Measurements from ENCODE around the gene SEMA6B.

SEMA6B gene

GRCh38 chr19:4510435-4511255 is 48.8 kb downstream of the SEMA6B start:
- H3K9me3 ChIP-seq (ENCODE audit: severe bottlenecking) = no peaks in the 10 kb centered on the region
- DNase-seq = no peak
- no peaks in the 10 kb centered on the region for H3K27me3 ChIP-seq (ENCODE audit: insufficient read depth, low read depth, severe bottlenecking)
- peaks cover 15% of the 10 kb centered on the region for H3K36me3 ChIP-seq
- no peak for TF ChIP-seq CTCF (IDR thresholded peaks at IDR 0.05; ENCODE audit: low read depth, low read length)
- H3K27ac ChIP-seq = no peak overlapping the region
- H3K4me3 ChIP-seq (ENCODE audit: low read depth, low read length) = no peak overlapping the region

GRCh38 chr19:4508698-4509097 is 50.8 kb downstream of the SEMA6B start:
- no peak for DNase-seq
- Histone ChIP-seq H3K27me3 (ENCODE audit: insufficient read depth, low read depth, severe bottlenecking) (no peaks in the 10 kb centered on the region), H3K27ac (no peak overlapping the region), H3K36me3 (peaks cover 21% of the 10 kb centered on the region), H3K4me3 (ENCODE audit: low read depth, low read length) (no peak overlapping the region), H3K9me3 (ENCODE audit: severe bottlenecking) (no peaks in the 10 kb centered on the region)
- no peak for TF ChIP-seq CTCF (IDR thresholded peaks at IDR 0.05; ENCODE audit: low read depth, low read length)

- no peak overlapping the region for H3K27ac ChIP-seq
- no peaks in the 10 kb centered on the region for H3K27me3 ChIP-seq (ENCODE audit: insufficient read depth, low read depth, severe bottlenecking)
- H3K36me3 ChIP-seq = peaks cover 27% of the 10 kb centered on the region
- TF ChIP-seq CTCF (IDR thresholded peaks at IDR 0.05; ENCODE audit: low read depth, low read length) = no peak
- H3K9me3 ChIP-seq (ENCODE audit: severe bottlenecking) = no peaks in the 10 kb centered on the region
- DNase-seq = no peak
- no peak overlapping the region for H3K4me3 ChIP-seq (ENCODE audit: low read depth, low read length)
These were observed 51.7 kb downstream of the SEMA6B start for GRCh38 chr19:4507804-4508203.

GRCh38 chr19:4507150-4507452 is 52.4 kb downstream of the SEMA6B start:
- no peak for TF ChIP-seq CTCF (IDR thresholded peaks at IDR 0.05; ENCODE audit: low read depth, low read length)
- H3K27ac ChIP-seq = no peak overlapping the region
- no peaks in the 10 kb centered on the region for H3K9me3 ChIP-seq (ENCODE audit: severe bottlenecking)
- DNase-seq = no peak
- peaks cover 34% of the 10 kb centered on the region for H3K36me3 ChIP-seq
- no peak overlapping the region for H3K4me3 ChIP-seq (ENCODE audit: low read depth, low read length)
- no peaks in the 10 kb centered on the region for H3K27me3 ChIP-seq (ENCODE audit: insufficient read depth, low read depth, severe bottlenecking)

- no peaks in the 10 kb centered on the region for H3K9me3 ChIP-seq (ENCODE audit: severe bottlenecking)
- peaks cover 36% of the 10 kb centered on the region for H3K36me3 ChIP-seq
- no peak overlapping the region for H3K4me3 ChIP-seq (ENCODE audit: low read depth, low read length)
- peak; percentile 37 for TF ChIP-seq CTCF (IDR thresholded peaks at IDR 0.05; ENCODE audit: low read depth, low read length)
- DNase-seq = no peak
- no peak overlapping the region for H3K27ac ChIP-seq
- no peaks in the 10 kb centered on the region for H3K27me3 ChIP-seq (ENCODE audit: insufficient read depth, low read depth, severe bottlenecking)
These were observed 52.9 kb downstream of the SEMA6B start for GRCh38 chr19:4506449-4507149.
